NCI-H187 treated with DMSO at 0.1 percent for 48 hours (cell line): Measurements from ENCODE around the gene PGBD5.

ENCODE experiments used
- DNase-seq: peaks from one replicate; lab custom pipeline; 2025; lab: John Stamatoyannopoulos, UW

The PGBD5 gene

DNA sequence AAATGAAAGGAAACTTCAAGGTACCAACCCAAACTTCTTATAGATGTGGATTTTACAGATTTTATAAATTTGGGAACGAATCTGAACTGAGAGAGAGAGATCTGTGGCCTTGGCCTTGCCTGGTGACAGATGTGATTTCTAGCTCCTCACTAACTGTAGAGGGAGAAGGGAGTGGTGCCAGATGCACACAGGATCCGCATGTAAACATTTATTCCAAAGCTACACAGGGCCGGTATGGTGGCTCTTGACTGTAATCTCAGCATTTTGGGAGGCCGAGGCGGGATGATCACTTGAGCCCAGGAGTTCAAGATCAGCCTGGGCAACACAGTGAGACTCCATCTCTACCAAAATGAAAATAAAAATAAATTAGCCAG is 77.1 kb downstream of the PGBD5 start:
- DNase-seq = no peak

DNA sequence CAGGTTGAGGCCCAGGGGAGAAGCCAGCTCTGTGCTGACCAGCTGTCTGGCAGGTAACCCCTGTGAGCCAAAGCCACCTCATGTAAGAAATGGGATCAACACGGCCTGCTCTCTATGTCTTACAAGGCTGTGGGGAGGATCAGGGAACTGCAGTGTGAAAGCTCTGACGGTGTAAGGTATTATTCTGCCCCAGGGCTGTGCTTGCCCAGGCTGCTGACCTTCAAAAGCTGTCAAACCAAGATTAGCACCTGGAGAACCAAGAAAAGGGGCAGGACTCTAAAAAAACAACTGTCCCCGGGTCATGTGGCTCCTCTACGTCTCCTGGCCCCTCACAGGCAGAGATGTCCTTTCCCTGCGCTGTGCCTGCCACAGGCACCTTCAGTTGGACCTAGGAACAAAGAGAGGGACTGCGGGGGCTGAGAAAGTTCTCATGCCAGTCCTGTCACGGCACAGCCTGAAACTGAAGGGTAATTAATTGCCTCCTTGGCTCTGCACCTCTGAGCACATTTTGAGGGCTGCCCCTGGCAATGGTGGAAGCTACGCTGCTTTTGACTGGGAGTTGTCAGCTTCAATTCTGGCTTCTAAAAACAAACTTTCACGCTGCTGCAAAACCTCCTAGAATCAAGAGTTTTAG is 77.6 kb downstream of the PGBD5 start:
- DNase-seq = no peak

DNA sequence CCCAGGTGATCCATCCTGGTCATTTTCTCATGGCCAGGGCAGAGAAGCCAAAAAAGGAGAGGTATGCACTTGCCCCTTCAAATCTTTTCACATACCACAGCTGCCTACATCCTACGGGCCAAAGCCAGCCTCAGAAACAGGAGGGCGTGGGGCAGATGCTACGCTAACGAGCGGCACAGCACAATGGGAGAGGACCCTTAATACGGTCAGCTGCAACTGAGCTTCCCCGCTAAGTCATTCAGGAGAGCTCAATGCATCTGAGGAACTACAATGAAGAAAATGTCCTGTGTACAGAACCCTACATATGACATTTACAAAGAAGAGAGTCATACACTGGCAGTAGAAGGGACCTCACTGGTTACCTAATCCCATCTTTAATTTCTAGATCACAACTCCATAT is 78.2 kb downstream of the PGBD5 start:
- DNase-seq = no peak

DNA sequence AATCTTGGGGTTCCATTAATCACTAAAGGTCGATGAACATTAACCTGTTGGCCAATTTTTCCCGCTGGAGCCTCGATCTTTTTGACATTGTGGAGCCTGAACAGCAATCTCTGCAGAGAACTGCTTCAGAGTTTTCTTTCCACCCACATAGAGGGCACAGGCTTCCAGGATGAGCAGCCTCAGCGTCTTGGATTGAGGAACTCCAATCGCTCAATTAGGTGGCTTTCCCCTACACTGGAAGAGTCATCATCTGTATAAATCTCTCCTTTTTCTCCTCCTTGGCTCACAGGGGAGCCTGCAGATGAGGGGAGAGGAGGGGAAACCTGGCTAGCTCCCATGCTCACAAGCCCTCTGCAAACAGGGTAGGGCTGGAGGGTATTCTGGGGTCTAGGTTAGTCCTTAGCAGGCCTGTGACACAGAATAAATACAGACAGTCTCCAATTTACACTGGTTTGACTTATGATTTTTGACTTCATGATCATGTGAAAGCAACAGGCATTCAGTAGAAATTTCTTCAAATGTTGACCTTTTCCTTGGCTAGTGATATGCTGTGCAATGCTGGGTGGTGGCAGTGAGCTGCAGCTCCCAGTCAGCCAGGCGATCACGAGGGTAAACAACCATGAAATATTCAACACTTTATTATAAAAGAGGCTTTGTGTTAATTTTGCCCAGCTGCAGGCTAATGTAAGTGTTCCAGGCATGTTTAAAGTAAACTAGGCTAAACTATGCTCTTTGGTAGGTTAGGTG is 80.8 kb downstream of the PGBD5 start:
- DNase-seq = no peak

DNA sequence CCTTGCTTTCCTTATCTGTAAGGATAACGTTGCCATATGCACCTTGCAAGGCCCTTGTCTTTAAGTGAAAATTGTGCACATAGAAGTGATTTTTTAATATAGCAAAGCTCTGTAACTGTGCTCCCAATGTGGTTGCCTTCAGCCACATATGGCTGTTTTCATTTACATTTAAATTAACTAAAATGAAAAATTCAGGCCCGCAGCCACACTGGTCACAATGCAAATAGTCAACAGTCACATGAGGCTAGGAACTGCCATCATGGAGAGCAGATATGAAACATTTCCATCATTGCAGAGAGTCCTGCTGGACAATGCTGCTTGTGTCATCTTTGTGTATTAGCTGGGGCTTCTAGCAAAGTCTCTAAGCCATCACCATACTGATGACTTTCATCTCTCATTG is 83.4 kb downstream of the PGBD5 start:
- DNase-seq = no peak

DNA sequence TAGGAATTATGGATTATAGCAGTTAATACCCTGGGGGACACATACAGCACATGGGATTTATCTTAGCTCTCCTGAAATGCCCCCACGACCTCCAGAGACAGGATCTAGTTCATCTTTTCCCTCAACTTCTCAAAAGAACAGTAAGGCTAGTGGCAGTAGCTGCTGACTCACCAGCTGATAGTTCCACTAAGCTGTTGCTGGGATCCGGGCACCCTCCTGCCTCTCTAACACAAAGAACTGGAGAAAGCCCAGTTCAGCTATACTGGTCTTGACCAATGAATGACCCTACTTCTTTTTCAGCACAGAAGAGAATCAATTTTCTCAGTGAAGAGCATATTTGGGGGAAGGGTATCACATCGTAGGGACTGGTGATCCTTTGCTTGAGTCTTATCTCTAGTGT is 84.1 kb downstream of the PGBD5 start:
- no peak for DNase-seq

DNA sequence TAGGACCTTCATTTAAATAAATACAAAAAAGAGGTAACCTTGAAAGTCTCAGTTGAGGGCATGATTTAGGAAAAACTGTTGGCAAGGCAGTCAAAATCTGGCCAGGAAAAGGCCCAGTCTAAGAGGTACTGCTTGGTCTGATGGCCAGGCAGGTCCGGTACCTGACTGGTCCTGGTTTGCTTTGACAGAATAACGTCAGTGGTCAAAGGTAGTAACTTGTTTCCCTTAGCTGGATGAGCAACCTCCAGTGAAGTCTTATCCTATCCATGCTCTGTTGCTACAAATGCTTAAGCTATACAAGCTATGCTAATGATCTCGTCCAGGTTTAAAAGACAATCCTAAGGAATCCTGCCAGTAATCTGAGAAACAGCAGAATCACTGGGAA is 85.0 kb downstream of the PGBD5 start:
- DNase-seq = no peak

- DNase-seq = no peak
These were observed 85.5 kb downstream of the PGBD5 start for GRCh38 chr1:230340526-230341161.

GRCh38 chr1:230339033-230339432 is 87.1 kb downstream of the PGBD5 start:
- no peak for DNase-seq

DNA sequence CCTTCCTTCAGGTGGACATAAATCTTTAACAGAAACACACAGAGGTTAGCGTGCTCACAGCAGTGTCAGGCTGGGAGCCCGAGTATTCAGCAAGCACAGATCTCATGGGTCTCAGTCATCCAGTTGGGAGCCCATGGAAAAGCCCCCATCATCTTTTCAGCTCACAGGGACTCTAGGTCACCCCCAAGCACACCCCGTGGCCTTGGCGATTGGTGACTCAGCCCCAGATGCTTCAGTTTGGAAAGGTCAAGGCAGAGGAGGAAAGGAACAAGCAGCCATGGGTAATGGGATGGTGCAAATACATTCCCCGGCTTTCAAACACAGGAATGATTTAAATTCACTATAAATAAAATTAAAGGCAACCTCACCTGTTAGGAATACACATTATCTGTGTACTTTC is 88.9 kb downstream of the PGBD5 start:
- DNase-seq = no peak

DNA sequence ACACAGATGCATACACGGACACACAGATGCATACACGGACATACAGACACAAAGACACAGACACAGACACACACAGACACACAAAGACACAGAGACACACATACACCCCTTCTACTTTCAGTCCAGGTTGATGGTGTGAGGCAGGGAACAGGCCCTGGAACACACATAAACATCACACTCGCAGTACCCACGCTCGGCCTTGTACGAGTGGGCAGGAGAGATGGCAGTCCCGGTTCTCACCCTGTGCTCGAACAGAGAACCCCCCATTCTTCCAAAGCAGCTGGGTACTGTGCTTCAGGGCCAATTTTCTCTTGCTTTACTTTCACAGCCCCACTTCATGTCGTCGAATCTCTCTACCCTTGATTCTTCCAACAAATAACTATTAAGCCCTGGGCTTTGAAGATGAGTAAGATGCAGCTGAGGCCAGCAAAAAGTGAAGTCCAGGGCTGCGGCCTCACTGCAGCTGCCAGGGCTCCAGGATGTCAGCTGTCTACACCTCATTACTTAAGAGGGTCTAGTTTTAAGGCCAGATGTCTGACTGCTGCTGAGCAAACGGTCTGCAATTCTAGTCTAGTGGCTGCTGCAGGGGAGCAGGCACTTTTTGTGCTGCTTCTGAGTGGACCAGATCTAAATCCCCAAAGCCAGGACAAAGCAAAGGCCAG is 90.1 kb downstream of the PGBD5 start:
- no peak for DNase-seq

DNA sequence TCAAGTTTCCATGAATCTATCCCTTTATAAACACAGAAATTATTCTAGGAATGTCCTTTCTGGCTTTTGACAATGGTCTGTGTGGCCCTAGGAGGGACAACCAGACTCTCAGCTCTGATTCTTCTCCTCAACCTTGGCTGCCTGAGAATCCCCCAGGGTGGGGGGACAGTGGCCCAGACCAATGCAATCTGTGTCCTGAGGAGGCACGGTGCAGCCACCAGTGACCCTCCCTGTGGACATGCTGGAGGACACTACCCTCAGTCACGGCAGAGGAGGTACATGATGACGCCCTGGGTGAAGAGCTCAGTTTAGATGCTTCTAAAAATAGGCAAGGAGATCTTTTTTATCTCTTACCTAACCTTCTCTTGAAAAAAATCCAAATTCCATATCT is 91.7 kb downstream of the PGBD5 start:
- no peak for DNase-seq

- no peak for DNase-seq
These were observed 92.3 kb downstream of the PGBD5 start for GRCh38 chr1:230333590-230334446.

DNA sequence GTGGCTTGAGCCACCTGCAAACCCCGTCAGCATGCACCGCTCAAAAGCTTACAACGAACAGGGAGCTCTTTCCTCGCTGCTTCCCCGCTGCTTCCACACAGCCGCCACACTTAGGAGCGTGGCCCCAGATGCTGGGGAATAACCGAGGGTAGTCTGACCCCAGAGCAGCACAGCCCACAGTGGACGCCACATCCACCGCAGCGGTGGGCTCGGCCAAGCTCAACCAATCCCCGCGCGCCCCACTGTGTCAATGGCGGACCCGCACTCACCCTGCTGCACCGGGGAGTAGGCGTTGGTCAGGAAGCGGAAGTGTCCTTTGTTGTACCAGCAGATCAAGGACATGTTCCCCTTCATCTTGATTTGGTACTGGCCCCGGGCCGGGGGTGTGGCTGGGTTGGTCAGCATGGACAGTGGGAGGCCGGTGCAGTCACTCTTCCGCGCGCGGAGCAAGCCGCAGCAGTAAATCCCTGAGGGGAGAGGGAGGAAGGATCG is 93.5 kb downstream of the PGBD5 start:
- no peak for DNase-seq

DNA sequence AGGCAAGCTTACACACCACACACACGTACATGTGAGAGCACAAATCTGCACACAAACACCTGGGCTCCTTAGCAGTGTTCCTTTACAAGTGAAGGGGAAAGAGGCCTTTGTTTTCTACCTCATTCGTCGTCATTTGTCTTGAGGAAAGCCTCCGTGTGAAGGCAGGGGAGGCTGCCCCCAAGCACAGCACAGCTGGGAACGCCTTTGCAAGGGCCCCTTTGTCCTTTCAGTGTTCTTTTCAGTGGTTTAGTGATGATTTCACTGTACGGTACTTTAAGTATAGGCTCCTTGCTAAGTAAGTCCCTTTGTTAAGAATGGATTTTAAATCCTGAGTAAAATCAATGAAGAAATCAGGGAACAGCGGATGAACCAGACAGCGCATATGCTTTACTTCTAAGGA is 94.1 kb downstream of the PGBD5 start:
- no peak for DNase-seq

- DNase-seq = no peak
These were observed 96.0 kb downstream of the PGBD5 start for GRCh38 chr1:230330157-230330556.

GRCh38 chr1:230328342-230329015 is 97.7 kb downstream of the PGBD5 start:
- DNase-seq = no peak

DNA sequence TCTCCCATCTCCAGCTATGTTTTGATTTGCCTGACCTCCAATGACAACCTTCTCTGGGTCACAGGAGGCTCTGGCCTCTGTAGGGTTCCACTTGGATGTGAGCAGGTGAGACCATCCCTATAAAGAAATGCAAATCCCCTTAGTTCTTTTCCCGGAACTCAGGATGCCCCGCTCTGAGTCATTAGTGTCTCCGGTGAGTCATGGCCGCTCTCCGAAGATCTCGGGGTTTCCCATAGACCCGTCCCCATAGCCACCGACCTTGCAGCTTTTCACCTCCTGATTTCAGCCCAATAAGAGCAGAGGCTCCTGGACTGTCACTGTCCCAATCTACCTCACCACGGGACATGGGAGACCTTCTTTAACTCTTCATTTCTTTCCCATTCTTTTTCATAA is 98.2 kb downstream of the PGBD5 start:
- DNase-seq = no peak

GRCh38 chr1:230326971-230327891 is 98.9 kb downstream of the PGBD5 start:
- no peak for DNase-seq

- DNase-seq = no peak
These were observed 102.4 kb downstream of the PGBD5 start for GRCh38 chr1:230323686-230324085.
